Measurements from ENCODE around the gene TRIML1.

DNA sequence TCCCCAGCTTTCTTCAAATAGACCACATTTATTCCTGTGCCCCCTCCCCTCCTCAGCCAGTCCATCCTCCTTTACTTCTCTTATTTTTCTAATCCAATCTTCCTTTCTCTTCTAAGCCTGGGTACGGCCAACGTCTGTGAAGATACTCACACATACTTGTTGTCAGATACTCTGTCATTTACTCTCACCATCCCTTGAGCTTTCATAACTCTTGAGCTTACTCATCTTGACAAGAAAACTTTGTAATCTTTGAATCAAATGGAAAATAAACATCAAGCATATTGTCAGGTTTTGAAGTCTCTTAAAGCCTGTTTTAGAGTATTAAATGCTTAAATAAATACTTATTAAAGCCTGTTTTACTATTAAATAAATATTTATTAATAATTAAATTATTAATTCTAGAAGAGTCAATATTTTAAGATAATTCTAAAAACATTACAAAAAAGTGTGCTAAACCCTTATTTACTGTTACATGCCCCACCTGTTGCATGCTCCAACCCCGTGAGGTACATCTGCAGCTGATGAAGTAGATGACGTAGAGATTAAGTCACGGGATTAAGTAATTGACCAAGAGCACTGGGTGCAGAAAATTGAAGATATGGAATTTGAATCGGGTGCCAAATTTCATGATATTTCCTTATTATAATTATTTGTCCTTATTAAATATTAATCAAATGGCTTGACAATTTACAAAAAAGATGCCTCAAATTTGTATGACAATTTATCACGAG lies 28.3 kb upstream of the TRIML1 start:
- TF ChIP-seq, protein P1, sequence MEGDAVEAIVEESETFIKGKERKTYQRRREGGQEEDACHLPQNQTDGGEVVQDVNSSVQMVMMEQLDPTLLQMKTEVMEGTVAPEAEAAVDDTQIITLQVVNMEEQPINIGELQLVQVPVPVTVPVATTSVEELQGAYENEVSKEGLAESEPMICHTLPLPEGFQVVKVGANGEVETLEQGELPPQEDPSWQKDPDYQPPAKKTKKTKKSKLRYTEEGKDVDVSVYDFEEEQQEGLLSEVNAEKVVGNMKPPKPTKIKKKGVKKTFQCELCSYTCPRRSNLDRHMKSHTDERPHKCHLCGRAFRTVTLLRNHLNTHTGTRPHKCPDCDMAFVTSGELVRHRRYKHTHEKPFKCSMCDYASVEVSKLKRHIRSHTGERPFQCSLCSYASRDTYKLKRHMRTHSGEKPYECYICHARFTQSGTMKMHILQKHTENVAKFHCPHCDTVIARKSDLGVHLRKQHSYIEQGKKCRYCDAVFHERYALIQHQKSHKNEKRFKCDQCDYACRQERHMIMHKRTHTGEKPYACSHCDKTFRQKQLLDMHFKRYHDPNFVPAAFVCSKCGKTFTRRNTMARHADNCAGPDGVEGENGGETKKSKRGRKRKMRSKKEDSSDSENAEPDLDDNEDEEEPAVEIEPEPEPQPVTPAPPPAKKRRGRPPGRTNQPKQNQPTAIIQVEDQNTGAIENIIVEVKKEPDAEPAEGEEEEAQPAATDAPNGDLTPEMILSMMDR (IDR thresholded peaks at IDR 0.05) = no peak
- TF ChIP-seq POLR2A (IDR thresholded peaks at IDR 0.05) = no peak
